SK-N-SH treated with all-trans-retinoic acid at 6 μM for 48 hours (cell line): ENCODE data around the gene TPGS1.
A peak's percentile ranks its signal among the peaks of the same experiment; 100 is the strongest.

Experiments used
- ATAC-seq: fragments of 200-7000 bp; cut with Tn5 transposase; 3 replicates; pipeline ENCODE4 v1.9.1; 2020; ENCODE audit warnings: mild to moderate bottlenecking, moderate library complexity
- ARNTL ChIP-seq: fragments of 450-650 bp; formaldehyde crosslinking; IDR thresholded peaks from 2 replicates; pipeline ENCODE4 v1.5.0; 2020; ENCODE audit warnings: low read depth, mild to moderate bottlenecking, moderate library complexity, borderline replicate concordance
- BACH2 ChIP-seq: fragments of 250-450 bp; sonication (Bioruptor Pico); IDR thresholded peaks from 2 replicates; pipeline ENCODE4 v1.9.0; 2021; ENCODE audit warnings: mild to moderate bottlenecking, borderline replicate concordance
- CREB5 ChIP-seq: fragments of 250-450 bp; sonication (Bioruptor Pico); IDR thresholded peaks from 2 replicates; pipeline ENCODE4 v1.5.1; 2020; ENCODE audit warnings: low read depth, mild to moderate bottlenecking, moderate library complexity
- CSDC2 ChIP-seq: fragments of 250-450 bp; sonication (Bioruptor Pico); IDR thresholded peaks from 2 replicates; pipeline ENCODE4 v1.5.0; 2020; ENCODE audit warnings: mild to moderate bottlenecking, moderate library complexity
- ESRRG ChIP-seq: fragments of 250-450 bp; sonication (Bioruptor Pico); IDR thresholded peaks from 2 replicates; pipeline ENCODE4 v1.6.1; 2021; ENCODE audit warnings: mild to moderate bottlenecking
- ISL1 ChIP-seq: fragments of 250-450 bp; sonication (Bioruptor Pico); IDR thresholded peaks from 2 replicates; pipeline ENCODE4 v2.1.2; 2022; ENCODE audit warnings: mild to moderate bottlenecking, moderate library complexity
- OSR1 ChIP-seq: fragments of 250-450 bp; sonication (Bioruptor Pico); IDR thresholded peaks from 2 replicates; pipeline ENCODE4 v1.8.0; 2022; ENCODE audit warnings: moderate library complexity, mild to moderate bottlenecking, inconsistent platforms
- PPARA ChIP-seq: fragments of 250-450 bp; sonication (Bioruptor Pico); IDR thresholded peaks from 2 replicates; pipeline ENCODE4 v1.5.0; 2020; ENCODE audit warnings: mild to moderate bottlenecking, borderline replicate concordance
- RARB ChIP-seq: fragments of 250-450 bp; sonication (Bioruptor Pico); IDR thresholded peaks from 2 replicates; pipeline ENCODE4 v1.8.0; 2021; ENCODE audit warnings: mild to moderate bottlenecking, moderate library complexity
- SNAI2 ChIP-seq: fragments of 250-450 bp; sonication (Bioruptor Pico); IDR thresholded peaks from 2 replicates; pipeline ENCODE4 v1.5.0; 2020; ENCODE audit warnings: mild to moderate bottlenecking, moderate library complexity
- TCF4 ChIP-seq: fragments of 250-450 bp; sonication (Bioruptor Pico); IDR thresholded peaks from 2 replicates; pipeline ENCODE4 v1.8.0; 2021; ENCODE audit warnings: mild to moderate bottlenecking, moderate library complexity, borderline replicate concordance
- TOX ChIP-seq: fragments of 250-450 bp; sonication (Bioruptor Pico); IDR thresholded peaks from 2 replicates; pipeline ENCODE4 v1.8.0; 2021; ENCODE audit warnings: mild to moderate bottlenecking, moderate library complexity, borderline replicate concordance
- TSHZ2 ChIP-seq: fragments of 250-450 bp; sonication (Bioruptor Pico); IDR thresholded peaks from 2 replicates; pipeline ENCODE4 v1.5.0; 2020; ENCODE audit warnings: mild to moderate bottlenecking, moderate library complexity
- ZC3H10 ChIP-seq: fragments of 250-450 bp; sonication (Bioruptor Pico); IDR thresholded peaks from 2 replicates; pipeline ENCODE4 v1.5.1; 2021; ENCODE audit warnings: mild to moderate bottlenecking, moderate library complexity
- ZFP3 ChIP-seq: fragments of 250-450 bp; sonication (Bioruptor Pico); IDR thresholded peaks from 2 replicates; pipeline ENCODE4 v1.5.0; 2020; ENCODE audit warnings: mild to moderate bottlenecking, moderate library complexity
- ZFP30 ChIP-seq: fragments of 450-650 bp; formaldehyde crosslinking; IDR thresholded peaks from 2 replicates; pipeline ENCODE4 v1.5.0; 2022; ENCODE audit warnings: mild to moderate bottlenecking, moderate library complexity
- ZNF565 ChIP-seq: fragments of 450-650 bp; formaldehyde crosslinking; conservative IDR thresholded peaks from 2 replicates; pipeline ENCODE4 v1.5.0; 2020; ENCODE audit warnings: low read depth, mild to moderate bottlenecking, moderate library complexity
- ZNF70 ChIP-seq: fragments of 450-650 bp; formaldehyde crosslinking; IDR thresholded peaks from 2 replicates; pipeline ENCODE4 v1.5.0; 2020; ENCODE audit warnings: mild to moderate bottlenecking, moderate library complexity
- TF ChIP-seq, protein P1 (sequence below): fragments of 250-450 bp; sonication (Bioruptor Pico); IDR thresholded peaks from 2 replicates; pipeline ENCODE4 v1.5.1; 2021; ENCODE audit warnings: mild to moderate bottlenecking, moderate library complexity
- TF ChIP-seq, protein P2 (sequence below): fragments of 250-450 bp; sonication (Bioruptor Pico); IDR thresholded peaks from 2 replicates; pipeline ENCODE4 v1.8.0; 2020; ENCODE audit warnings: mild to moderate bottlenecking, moderate library complexity, borderline replicate concordance
- TF ChIP-seq, protein P3 (sequence below): fragments of 250-450 bp; sonication (Bioruptor Pico); IDR thresholded peaks from 2 replicates; pipeline ENCODE4 v1.8.0; 2021; ENCODE audit warnings: low read depth, mild to moderate bottlenecking, moderate library complexity, borderline replicate concordance

The TPGS1 gene

DNA sequence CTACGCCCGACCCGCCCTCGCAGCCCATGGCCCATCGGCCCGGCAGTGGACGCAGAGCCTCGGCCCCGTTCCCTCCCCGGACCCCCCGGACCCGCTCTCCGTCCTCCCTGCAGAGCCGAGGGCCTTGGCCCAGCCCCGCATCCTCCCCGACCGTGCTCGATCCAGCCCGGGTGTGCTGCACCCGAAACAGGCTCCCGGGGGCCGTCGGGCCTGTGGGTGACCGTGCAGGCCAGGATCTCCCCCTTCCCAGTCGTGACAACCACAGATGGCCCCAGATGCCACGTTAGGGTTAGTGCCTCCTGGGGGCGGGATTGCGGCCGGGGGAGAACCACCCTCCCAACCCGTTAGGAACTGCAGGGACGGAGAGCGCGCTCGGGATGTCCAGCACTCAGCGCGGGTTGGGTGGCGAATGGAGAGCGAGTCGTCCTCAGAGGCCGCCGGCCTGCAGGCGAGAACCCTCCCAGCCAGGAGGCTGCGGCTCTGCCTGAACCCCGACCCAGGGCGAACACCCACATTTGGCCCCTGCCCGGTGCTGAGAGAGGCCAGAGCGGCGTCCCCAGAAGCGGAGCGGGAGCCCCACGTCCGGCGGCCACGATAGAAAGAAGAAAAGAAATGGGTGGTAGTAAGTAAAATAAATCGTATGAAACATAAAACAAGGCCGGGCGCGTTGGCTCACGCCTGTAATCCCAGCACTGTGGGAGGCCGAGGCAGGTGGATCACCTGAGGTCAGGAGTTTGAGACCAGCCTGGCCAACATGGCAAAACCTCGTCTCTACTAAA is 17.7 kb upstream of the TPGS1 start:
- ATAC-seq = peak; percentile 62
- TF ChIP-seq ESRRG = no peak
- TF ChIP-seq TOX (CRISPR knock-in tag) = no peak

DNA sequence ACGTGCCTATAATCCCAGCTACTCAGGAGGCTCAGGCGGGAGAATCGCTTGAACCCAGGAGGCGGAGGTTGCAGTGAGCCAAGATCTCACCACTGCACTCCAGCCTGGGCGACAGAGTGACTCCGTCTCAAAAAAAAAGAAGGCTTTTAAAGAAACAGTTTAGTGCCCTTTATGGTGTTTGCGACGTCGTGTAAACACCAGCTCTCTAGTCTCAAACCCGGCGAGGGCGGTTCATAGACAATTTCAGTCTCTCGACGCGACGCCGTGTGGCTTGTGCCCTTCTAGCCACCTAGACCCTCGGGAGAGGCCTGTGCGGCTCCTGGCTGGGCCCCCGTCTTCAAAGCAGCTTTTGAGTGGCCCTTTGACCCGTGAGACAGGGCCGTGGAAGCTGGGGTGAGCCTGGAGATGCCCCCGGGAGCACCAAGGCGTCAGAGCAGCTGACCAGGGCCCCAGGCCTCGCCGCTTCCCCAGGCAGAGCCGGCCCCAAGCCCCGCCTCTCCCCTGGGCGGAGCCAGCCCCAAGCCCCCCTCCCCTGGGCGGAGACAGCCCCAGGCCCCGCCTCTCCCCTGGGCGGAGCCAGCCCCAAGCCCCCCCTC is 16.1 kb upstream of the TPGS1 start:
- ATAC-seq = no peak
- TF ChIP-seq ZFP3 (CRISPR knock-in tag) (no peak), ZNF565 (CRISPR knock-in tag) (no peak), CSDC2 (no peak), RARB (no peak), ESRRG (no peak), ISL1 (CRISPR knock-in tag) (no peak)
- TF ChIP-seq, protein P1, sequence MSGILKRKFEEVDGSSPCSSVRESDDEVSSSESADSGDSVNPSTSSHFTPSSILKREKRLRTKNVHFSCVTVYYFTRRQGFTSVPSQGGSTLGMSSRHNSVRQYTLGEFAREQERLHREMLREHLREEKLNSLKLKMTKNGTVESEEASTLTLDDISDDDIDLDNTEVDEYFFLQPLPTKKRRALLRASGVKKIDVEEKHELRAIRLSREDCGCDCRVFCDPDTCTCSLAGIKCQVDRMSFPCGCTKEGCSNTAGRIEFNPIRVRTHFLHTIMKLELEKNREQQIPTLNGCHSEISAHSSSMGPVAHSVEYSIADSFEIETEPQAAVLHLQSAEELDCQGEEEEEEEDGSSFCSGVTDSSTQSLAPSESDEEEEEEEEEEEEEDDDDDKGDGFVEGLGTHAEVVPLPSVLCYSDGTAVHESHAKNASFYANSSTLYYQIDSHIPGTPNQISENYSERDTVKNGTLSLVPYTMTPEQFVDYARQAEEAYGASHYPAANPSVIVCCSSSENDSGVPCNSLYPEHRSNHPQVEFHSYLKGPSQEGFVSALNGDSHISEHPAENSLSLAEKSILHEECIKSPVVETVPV = no peak
- TF ChIP-seq, protein P2, sequence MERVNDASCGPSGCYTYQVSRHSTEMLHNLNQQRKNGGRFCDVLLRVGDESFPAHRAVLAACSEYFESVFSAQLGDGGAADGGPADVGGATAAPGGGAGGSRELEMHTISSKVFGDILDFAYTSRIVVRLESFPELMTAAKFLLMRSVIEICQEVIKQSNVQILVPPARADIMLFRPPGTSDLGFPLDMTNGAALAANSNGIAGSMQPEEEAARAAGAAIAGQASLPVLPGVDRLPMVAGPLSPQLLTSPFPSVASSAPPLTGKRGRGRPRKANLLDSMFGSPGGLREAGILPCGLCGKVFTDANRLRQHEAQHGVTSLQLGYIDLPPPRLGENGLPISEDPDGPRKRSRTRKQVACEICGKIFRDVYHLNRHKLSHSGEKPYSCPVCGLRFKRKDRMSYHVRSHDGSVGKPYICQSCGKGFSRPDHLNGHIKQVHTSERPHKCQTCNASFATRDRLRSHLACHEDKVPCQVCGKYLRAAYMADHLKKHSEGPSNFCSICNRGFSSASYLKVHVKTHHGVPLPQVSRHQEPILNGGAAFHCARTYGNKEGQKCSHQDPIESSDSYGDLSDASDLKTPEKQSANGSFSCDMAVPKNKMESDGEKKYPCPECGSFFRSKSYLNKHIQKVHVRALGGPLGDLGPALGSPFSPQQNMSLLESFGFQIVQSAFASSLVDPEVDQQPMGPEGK (CRISPR knock-in tag) = no peak
- TF ChIP-seq, protein P3, sequence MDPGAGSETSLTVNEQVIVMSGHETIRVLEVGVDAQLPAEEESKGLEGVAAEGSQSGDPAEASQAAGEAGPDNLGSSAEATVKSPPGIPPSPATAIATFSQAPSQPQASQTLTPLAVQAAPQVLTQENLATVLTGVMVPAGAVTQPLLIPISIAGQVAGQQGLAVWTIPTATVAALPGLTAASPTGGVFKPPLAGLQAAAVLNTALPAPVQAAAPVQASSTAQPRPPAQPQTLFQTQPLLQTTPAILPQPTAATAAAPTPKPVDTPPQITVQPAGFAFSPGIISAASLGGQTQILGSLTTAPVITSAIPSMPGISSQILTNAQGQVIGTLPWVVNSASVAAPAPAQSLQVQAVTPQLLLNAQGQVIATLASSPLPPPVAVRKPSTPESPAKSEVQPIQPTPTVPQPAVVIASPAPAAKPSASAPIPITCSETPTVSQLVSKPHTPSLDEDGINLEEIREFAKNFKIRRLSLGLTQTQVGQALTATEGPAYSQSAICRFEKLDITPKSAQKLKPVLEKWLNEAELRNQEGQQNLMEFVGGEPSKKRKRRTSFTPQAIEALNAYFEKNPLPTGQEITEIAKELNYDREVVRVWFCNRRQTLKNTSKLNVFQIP (CRISPR knock-in tag) = no peak

DNA sequence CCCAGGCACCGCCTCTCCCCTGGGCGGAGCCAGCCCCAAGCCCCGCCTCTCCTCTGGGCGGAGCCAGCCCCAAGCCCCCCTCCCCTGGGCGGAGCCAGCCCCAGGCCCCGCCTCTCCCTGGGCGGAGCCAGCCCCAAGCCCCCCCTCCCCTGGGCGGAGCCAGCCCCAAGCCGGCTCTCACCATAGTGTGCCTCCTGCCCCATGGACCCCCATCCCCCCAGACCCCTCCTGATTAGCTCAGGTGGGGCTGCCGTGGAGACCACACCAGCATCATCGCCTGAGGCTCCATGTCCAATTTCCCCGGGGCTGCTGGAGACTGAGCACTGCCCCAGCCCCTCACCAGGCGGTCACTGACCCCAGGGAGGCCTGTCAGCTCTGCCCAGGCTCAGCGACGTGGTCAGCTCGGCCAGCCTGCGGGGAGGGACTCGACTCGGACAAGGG is 15.2 kb upstream of the TPGS1 start:
- no peak for TF ChIP-seq ARNTL (CRISPR knock-in tag)
- TF ChIP-seq ZFP30 (CRISPR knock-in tag) = no peak
- no peak for TF ChIP-seq OSR1 (CRISPR knock-in tag)
- TF ChIP-seq CREB5 = no peak
- TF ChIP-seq ESRRG = no peak
- TF ChIP-seq PPARA (CRISPR knock-in tag) = no peak
- TF ChIP-seq ZFP3 (CRISPR knock-in tag) = no peak
- ATAC-seq = no peak

GRCh38 chr19:493391-494170 is 13.7 kb upstream of the TPGS1 start:
- ATAC-seq = no peak
- TF ChIP-seq, protein P2 (CRISPR knock-in tag) = no peak
- TF ChIP-seq ISL1 (CRISPR knock-in tag) = no peak
- TF ChIP-seq TOX (CRISPR knock-in tag) = no peak
- no peak for TF ChIP-seq ZNF565 (CRISPR knock-in tag)
- no peak for TF ChIP-seq BACH2
- no peak for TF ChIP-seq TSHZ2
- TF ChIP-seq CREB5 = no peak
- TF ChIP-seq ZNF70 (CRISPR knock-in tag) = no peak
- TF ChIP-seq ARNTL (CRISPR knock-in tag) = no peak
- TF ChIP-seq ZC3H10 (CRISPR knock-in tag) = no peak
- TF ChIP-seq SNAI2 (CRISPR knock-in tag) = no peak
- no peak for TF ChIP-seq PPARA (CRISPR knock-in tag)
- TF ChIP-seq TCF4 (CRISPR knock-in tag) = no peak
